ENCODE results near the gene COL6A2. TPM values are rescaled to one million over a fixed set of nuclear protein-coding genes. Genes with fewer than 3 reads are reported as not detected.
A peak's percentile ranks its signal among the peaks of the same experiment; 100 is the strongest.

COL6A2 gene
- total and polyA plus RNA-seq, 2 of the 4 experiments (the other 2 are of a cell fraction) = 208 to 1,065 TPM

GRCh38 chr21:46064870-46065214, 33.1 kb upstream of the COL6A2 start:
- ChIA-PET CTCF (interaction anchor here (1.0 kb wide), 1 partner anchor 14 kb away, joined by 4 read pairs; no protein-coding TSS in a partner anchor), POLR2A (ENCODE audit: unreplicated experiment) (interaction anchor here (0.7 to 1.3 kb wide), 2 partner anchors 9 to 73 kb away, joined by 3 to 7 read pairs; no protein-coding TSS in a partner anchor)
- no peak for ATAC-seq (ENCODE audit: low read depth)
- H3K56ac ChIP-seq (ENCODE audit: extremely low read depth, insufficient read depth, low read length) = peak overlapping the region; percentile 94; the same call in 1 of the 2 replicates
- peak overlapping the region; percentile 97 for H3K23ac ChIP-seq (ENCODE audit: low read depth, low read length)
- peak overlapping the region; percentile 96 to 99 for H4K8ac ChIP-seq (ENCODE audit: low read depth in 2 of 2, low read length in 2 of 2)
- H2BK20ac ChIP-seq (ENCODE audit: low read depth, low read length) = peak overlapping the region; percentile 96
- H3K36me3 ChIP-seq (ENCODE audit: control insufficient read depth, insufficient read depth, low read length) = no peaks in the 10 kb centered on the region
- peak overlapping the region; percentile 97 for H3K14ac ChIP-seq (replicated peaks; ENCODE audit: low read depth, low read length)
- peak overlapping the region; percentile 93 for H2BK120ac ChIP-seq (ENCODE audit: low read depth, low read length)
- H3K4me2 ChIP-seq (ENCODE audit: low read depth, low read length) = no peak overlapping the region
- H4K20me1 ChIP-seq (ENCODE audit: insufficient read depth, low read length) = no peaks in the 10 kb centered on the region
- H2BK15ac ChIP-seq (ENCODE audit: low read depth, low read length) = peak overlapping the region; percentile 98; the same call in 2 of the 3 replicates
- peak overlapping the region; percentile 100 for H2AK5ac ChIP-seq (ENCODE audit: low read depth, low read length)
- peak overlapping the region; percentile 86 for H3K18ac ChIP-seq (ENCODE audit: low read depth, low read length)
- H2BK5ac ChIP-seq (ENCODE audit: low read depth, low read length, poor library complexity, severe bottlenecking) = peak overlapping the region; percentile 75
- H3K9ac ChIP-seq (ENCODE audit: low read depth, low read length) = peak overlapping the region; percentile 86
- H3K9me1 ChIP-seq (ENCODE audit: insufficient read depth, low read length) = peaks cover 34% of the 10 kb centered on the region
- peaks cover 3 to 39% of the 10 kb centered on the region in 2 experiments; a peak in 2 of 4 replicates for H3K79me1 ChIP-seq (ENCODE audit: low read depth in 1 of 2, low read length in 2 of 2)
- TF ChIP-seq SMC3 (IDR thresholded peaks at IDR 0.05; ENCODE audit: low read depth, low read length) (no peak), MXI1 (IDR thresholded peaks at IDR 0.05; ENCODE audit: borderline replicate concordance, low read depth, low read length) (no peak), RAD21 (IDR thresholded peaks at IDR 0.05; ENCODE audit: low read length) (no peak), ELK1 (IDR thresholded peaks at IDR 0.05; ENCODE audit: borderline replicate concordance, low read depth, low read length) (no peak), RCOR1 (IDR thresholded peaks at IDR 0.05; ENCODE audit: insufficient replicate concordance, low read length) (no peak), RFX5 (IDR thresholded peaks at IDR 0.05; ENCODE audit: low read depth, low read length) (no peak), FOS (IDR thresholded peaks at IDR 0.05; ENCODE audit: low read depth, low read length) (no peak), USF2 (IDR thresholded peaks at IDR 0.05; ENCODE audit: low read depth, low read length) (no peak), CHD1 (IDR thresholded peaks at IDR 0.05; ENCODE audit: low read depth, low read length) (no peak), NFE2L2 (IDR thresholded peaks at IDR 0.05; ENCODE audit: low read depth, low read length) (no peak)
- in situ Hi-C loops (cut with MboI; ENCODE audit: low sequenced_read_pairs) = no loop called here
- no peaks in the 10 kb centered on the region for H3K27me3 ChIP-seq (ENCODE audit: control insufficient read depth, insufficient read depth, low read length)
- DNase-seq = no peak
- H3K27ac ChIP-seq (ENCODE audit: insufficient read depth, low read length) = peak overlapping the region; percentile 95
- peak overlapping the region; percentile 89 for H4K5ac ChIP-seq (ENCODE audit: low read depth, low read length)
- no peak overlapping the region for H3K4me3 ChIP-seq (ENCODE audit: insufficient read depth, low read depth, low read length)
- peak overlapping the region; percentile 90 for H2AK9ac ChIP-seq (replicated peaks; ENCODE audit: low read depth, low read length, poor library complexity)
- WGBS, 2 experiments (ENCODE audit: extremely low coverage in 2 of 2, insufficient read length in 1 of 2) = 33% methylated on average over 3 of the region's 13 CpGs; no CpG with 5 or more reads in 1 of the 2 experiments
- H3K4me1 ChIP-seq (ENCODE audit: control insufficient read depth, insufficient read depth, low read length) = peaks cover 42% of the 10 kb centered on the region
- peak overlapping the region; percentile 95 for H3K4ac ChIP-seq (ENCODE audit: low read depth, low read length)
- H2AFZ ChIP-seq (replicated peaks; ENCODE audit: low read length, poor library complexity) = peak overlapping the region; percentile 89
- intact Hi-C loops (cut with micrococcal nuclease) = no loop called here
- H4K91ac ChIP-seq (ENCODE audit: insufficient read depth, low read depth, low read length) = peak overlapping the region; percentile 85
- dilution Hi-C loops (cut with HindIII; ENCODE audit: low sequenced_read_pairs, unreplicated experiment) = no loop called here
- H3K9me3 ChIP-seq (ENCODE audit: control insufficient read depth, insufficient read depth, low read length) = peaks cover 6% of the 10 kb centered on the region
- BruUV-seq (replicated peaks) = no TSS peak
